GM12892 (cell line): ENCODE measurements around the gene RSPH1.

ENCODE experiments used
- POLR2A ChIP-seq: IDR thresholded peaks from 2 replicates; pipeline ENCODE4 v1.6.1; 2011; ENCODE audit warnings: low read depth, low read length, control low read depth
- POLR2AphosphoS5 ChIP-seq: IDR thresholded peaks from 2 replicates; pipeline ENCODE4 v1.6.1; 2011; ENCODE audit warnings: low read depth, low read length, control low read depth
- TAF1 ChIP-seq: IDR thresholded peaks from 2 replicates; pipeline ENCODE4 v1.6.1; 2011; ENCODE audit warnings: low read depth, mild to moderate bottlenecking, control low read depth, low read length, borderline replicate concordance

GRCh38 chr21:42536601-42537000 lies 40.6 kb upstream of the RSPH1 start:
- TF ChIP-seq POLR2AphosphoS5 (no peak), POLR2A (no peak), TAF1 (no peak)
